Measurements from ENCODE around the gene AUNIP. TPM values are rescaled to one million over a fixed set of nuclear protein-coding genes. Genes with fewer than 3 reads are reported as not detected.
A peak's percentile ranks its signal among the peaks of the same experiment; 100 is the strongest.

AUNIP gene, protein sequence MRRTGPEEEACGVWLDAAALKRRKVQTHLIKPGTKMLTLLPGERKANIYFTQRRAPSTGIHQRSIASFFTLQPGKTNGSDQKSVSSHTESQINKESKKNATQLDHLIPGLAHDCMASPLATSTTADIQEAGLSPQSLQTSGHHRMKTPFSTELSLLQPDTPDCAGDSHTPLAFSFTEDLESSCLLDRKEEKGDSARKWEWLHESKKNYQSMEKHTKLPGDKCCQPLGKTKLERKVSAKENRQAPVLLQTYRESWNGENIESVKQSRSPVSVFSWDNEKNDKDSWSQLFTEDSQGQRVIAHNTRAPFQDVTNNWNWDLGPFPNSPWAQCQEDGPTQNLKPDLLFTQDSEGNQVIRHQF
- 1 to 10 TPM in 1 of 9 donors, under 1 TPM in 2, not detected in 6; 0.25 to 1.5 (median 0.27) TPM for total RNA-seq
- under 1 TPM in 1 of 2 donors, not detected in 1; 0.19 TPM for polyA plus RNA-seq
- long read RNA-seq, donor 1, result 0 reads
- long read RNA-seq, donor 2, result 0 reads
- long read RNA-seq, donor 3, result 0 reads

- 2% methylated on average over 74 to 77 of the region's 77 CpGs for WGBS, 4 donors
These were observed at the start of gene AUNIP for GRCh38 chr1:25858906-25859789. TSS of gene AUNIP (minus strand) at chr1:25859457. CDS start at chr1:25859357, 100 bp downstream.

DNA sequence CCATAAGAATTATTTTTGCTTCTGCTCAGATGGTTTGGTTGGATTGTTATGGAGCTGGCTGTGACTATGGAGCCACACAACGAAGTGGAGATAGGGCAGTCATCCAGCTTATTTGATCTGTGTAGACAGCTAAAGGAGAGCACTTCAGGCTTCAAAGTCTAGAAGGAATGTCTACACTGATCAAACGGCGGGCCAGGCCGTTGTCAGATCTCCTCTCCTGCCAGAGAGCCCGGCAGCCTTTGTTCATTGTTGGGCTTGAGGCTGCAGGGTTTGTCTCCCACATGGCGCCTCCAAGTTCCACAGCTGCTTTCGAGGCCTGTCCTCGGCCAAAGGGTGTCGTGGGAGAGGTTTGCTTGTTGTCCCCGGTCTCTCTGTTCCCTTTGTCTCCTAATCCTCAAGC lies 49.8 kb upstream of the AUNIP start:
- TF ChIP-seq, protein P1, sequence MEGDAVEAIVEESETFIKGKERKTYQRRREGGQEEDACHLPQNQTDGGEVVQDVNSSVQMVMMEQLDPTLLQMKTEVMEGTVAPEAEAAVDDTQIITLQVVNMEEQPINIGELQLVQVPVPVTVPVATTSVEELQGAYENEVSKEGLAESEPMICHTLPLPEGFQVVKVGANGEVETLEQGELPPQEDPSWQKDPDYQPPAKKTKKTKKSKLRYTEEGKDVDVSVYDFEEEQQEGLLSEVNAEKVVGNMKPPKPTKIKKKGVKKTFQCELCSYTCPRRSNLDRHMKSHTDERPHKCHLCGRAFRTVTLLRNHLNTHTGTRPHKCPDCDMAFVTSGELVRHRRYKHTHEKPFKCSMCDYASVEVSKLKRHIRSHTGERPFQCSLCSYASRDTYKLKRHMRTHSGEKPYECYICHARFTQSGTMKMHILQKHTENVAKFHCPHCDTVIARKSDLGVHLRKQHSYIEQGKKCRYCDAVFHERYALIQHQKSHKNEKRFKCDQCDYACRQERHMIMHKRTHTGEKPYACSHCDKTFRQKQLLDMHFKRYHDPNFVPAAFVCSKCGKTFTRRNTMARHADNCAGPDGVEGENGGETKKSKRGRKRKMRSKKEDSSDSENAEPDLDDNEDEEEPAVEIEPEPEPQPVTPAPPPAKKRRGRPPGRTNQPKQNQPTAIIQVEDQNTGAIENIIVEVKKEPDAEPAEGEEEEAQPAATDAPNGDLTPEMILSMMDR (IDR thresholded peaks at IDR 0.05), result no peak
- TF ChIP-seq POLR2A (IDR thresholded peaks at IDR 0.05), result no peak
- intact Hi-C loops (cut with DNase I), result loop anchor here in 2 of 10 donors (10.0 kb wide), 2 partner anchors 246 to 256 kb away; partner anchors contain the start of genes C1orf232 (in 1 of the 2), FAM110D (in 1 of the 2) and ZNF593 (in 1 of the 2)
- Histone ChIP-seq H3K36me3 (no peaks in the 10 kb centered on the region), H3K27ac (no peak overlapping the region), H3K27me3 (no peaks in the 10 kb centered on the region), H3K4me1 (peaks cover 4 to 30% (median 19%) of the 10 kb centered on the region in 12 donors), H3K4me3 (no peak overlapping the region), H3K9me3 (no peaks in the 10 kb centered on the region)
- DNase-seq (no peak), ATAC-seq (no peak)
- WGBS, 4 donors, result 28 to 41% (median 34%) methylated on average over 10 of the region's 10 CpGs

More at GRCh38 chr1:25858906-25859789, at the start of gene AUNIP:
- H3K4me1 ChIP-seq, result peaks cover 0 to 32% (median 8%) of the 10 kb centered on the region in 12 donors
- TF ChIP-seq, protein P1 (IDR thresholded peaks at IDR 0.05), result no peak
- peak in 1 of 2 donors; percentile 60 for TF ChIP-seq POLR2A (IDR thresholded peaks at IDR 0.05)
- ATAC-seq, result peak; percentile 91 to 98 (median 98)
- no peaks in the 10 kb centered on the region for H3K9me3 ChIP-seq
- peak within 1 kb of the TSS in 11 of 12 donors; percentile 29 to 90 (median 68) for H3K27ac ChIP-seq
- no peaks in the 10 kb centered on the region for H3K27me3 ChIP-seq
- peak; percentile 89 to 92 (median 90) for DNase-seq
- H3K4me3 ChIP-seq, result peak within 1 kb of the TSS; percentile 3 to 68 (median 54)
- intact Hi-C loops (cut with DNase I), result no loop called here
- peaks cover 0 to 9% (median 0%) of the 10 kb centered on the region in 9 donors for H3K36me3 ChIP-seq

GRCh38 chr1:25908161-25908560 lies 48.9 kb upstream of the AUNIP start:
- intact Hi-C loops (cut with DNase I), result loop anchor here in 2 of 10 donors (10.0 kb wide), 2 partner anchors 247 to 257 kb away; partner anchors contain the start of genes C1orf232 (in 1 of the 2), FAM110D (in 1 of the 2) and ZNF593 (in 1 of the 2)
- Histone ChIP-seq H3K9me3 (no peaks in the 10 kb centered on the region), H3K4me3 (no peak overlapping the region), H3K27me3 (no peaks in the 10 kb centered on the region), H3K4me1 (peaks cover 4 to 26% (median 20%) of the 10 kb centered on the region in 12 donors), H3K27ac (no peak overlapping the region), H3K36me3 (peaks cover 0 to 5% (median under 1%) of the 10 kb centered on the region in 9 donors)
- WGBS, 4 donors, result 73 to 86% (median 80%) methylated on average over 1 of the region's 1 CpG
- DNase-seq (no peak), ATAC-seq (no peak)
- TF ChIP-seq, protein P1 (IDR thresholded peaks at IDR 0.05), result no peak
- TF ChIP-seq POLR2A (IDR thresholded peaks at IDR 0.05), result no peak

Data from heart left ventricle (tissue), 16 donors.